ENCODE results near the gene ADAMTS14.

ADAMTS14 gene

GRCh38 chr10:70692043-70692603 is 19.8 kb downstream of the ADAMTS14 start:
- DNase-seq (ENCODE audit: low read depth): no peak

DNA sequence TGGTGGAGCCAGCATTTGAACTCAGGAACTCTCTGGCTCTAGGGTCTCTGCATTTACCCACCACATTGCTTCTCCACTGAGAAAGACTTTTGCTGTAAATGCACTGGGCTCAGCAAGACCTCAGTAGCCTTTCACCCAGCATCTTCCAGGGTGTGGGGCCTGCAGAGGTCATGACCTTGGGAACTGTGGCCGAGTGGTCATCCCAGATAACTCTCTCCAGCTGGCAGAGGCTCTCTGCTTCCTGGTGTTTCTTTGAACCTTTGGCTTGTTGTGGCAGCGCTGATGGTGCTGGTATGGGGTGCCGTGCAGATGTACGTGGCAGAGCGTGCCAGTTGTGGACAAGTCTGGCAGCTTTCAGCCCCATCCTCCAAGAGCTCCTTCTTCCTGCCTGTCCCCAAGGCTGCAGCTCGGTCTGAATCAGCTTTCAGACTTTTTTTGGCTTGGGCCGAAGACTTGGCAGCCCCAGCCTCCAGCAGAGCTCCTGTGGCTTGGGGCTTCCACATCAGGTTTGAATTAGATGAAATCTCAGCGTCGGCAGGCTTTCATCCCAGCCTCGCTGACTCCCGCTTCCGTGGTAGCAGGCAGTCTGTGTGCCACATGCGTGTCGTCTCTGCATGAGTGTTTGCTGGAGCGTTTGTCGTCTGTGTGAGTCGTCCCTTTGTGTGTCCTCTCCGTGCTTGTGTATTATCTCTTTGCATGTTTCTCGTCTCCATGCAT is 21.5 kb downstream of the ADAMTS14 start:
- DNase-seq (ENCODE audit: low read depth): peak; percentile 93

DNA sequence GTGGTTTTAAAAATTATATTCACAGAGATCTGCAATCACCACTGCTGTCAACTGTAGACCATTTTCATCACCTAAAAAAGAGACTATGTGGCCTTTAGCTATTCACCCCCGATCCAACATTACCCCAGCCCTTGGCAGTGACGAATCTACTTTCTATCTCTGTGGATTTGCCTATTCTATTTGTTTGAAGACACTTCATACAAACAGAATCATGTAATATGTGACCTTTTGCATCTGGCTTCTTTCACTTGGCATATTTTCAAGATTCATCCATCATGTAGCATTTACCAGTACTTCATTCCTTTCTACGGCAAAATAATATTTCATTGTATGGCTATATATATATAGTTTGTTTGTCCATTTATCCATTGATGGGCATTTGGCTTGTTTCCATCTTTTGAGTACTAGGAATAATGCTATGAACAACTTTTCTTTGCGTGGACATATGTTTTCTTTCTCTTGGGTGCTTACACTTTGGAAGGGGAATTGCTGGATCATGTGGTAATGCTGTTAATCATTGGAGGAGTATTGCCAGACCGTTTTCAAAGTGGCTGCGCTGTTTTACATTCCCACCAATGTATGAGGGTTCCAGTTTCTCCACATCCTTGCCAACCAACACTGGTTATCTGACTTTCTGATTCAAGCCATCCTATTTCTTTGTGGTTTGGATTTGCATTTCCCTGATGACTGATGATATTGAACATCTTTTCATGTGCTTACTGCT is 22.3 kb downstream of the ADAMTS14 start:
- peak; percentile 84 for DNase-seq (ENCODE audit: low read depth)

- no peak for DNase-seq (ENCODE audit: low read depth)
Measured at GRCh38 chr10:70695241-70696030, 23.1 kb downstream of the ADAMTS14 start.

DNA sequence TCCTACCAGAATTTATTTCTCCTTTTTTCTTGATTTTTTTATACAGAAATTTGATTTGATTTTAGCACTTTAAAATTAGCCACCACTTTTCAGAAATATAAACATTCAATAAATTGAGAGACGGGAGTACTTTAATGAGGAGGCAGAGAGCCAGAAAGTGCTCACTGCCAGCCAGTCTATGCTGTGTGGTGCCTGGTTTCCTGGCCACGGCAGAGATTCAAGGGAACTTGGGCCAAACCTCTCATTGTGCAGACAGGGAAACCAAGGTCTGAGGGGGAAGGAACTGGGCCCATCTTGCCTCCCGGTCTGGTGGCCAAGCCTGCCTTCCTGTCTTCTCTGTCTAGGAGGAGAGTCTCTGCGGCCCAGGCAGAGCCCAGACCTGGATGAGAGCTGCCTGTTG is 25.9 kb downstream of the ADAMTS14 start:
- DNase-seq (ENCODE audit: low read depth): no peak

- DNase-seq (ENCODE audit: low read depth): no peak
Measured at GRCh38 chr10:70699063-70699658, 26.9 kb downstream of the ADAMTS14 start.

DNA sequence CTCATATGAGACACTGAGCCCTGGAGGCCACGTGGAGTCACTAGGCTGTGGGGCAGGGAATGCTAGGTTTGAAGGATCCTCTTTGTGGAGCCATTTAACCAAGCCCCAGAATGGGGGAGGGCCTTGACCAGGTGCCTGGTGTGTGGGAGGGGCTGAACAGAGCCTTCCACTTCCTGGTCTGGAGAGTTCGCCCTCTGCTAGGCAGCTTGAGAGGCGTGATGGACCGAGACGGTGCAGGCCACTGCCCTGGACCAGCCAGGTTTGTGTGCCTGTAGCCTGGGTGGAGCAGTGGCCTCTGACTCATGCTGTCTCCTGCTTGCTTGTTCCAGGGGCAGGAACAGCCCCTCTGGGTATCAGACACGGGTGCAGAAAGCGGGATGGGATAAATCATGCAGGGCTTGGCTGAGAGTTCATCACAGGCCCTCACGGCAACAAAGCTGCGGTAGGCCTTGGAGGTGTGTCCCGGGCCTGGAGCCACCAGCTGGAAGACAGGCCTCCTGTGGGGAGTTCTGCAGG is 27.4 kb downstream of the ADAMTS14 start:
- DNase-seq (ENCODE audit: low read depth): no peak

- DNase-seq (ENCODE audit: low read depth): no peak
Measured at GRCh38 chr10:70702190-70702763, 30.0 kb downstream of the ADAMTS14 start.

GRCh38 chr10:70704211-70704610 is 31.9 kb downstream of the ADAMTS14 start:
- no peak for DNase-seq (ENCODE audit: low read depth)

GRCh38 chr10:70705121-70705861 is 33.0 kb downstream of the ADAMTS14 start:
- no peak for DNase-seq (ENCODE audit: low read depth)

- no peak for DNase-seq (ENCODE audit: low read depth)
Measured at GRCh38 chr10:70711177-70711576, 38.9 kb downstream of the ADAMTS14 start.

- no peak for DNase-seq (ENCODE audit: low read depth)
Measured at GRCh38 chr10:70711911-70712310, 39.6 kb downstream of the ADAMTS14 start.

GRCh38 chr10:70714245-70714644 is 41.9 kb downstream of the ADAMTS14 start:
- no peak for DNase-seq (ENCODE audit: low read depth)

DNA sequence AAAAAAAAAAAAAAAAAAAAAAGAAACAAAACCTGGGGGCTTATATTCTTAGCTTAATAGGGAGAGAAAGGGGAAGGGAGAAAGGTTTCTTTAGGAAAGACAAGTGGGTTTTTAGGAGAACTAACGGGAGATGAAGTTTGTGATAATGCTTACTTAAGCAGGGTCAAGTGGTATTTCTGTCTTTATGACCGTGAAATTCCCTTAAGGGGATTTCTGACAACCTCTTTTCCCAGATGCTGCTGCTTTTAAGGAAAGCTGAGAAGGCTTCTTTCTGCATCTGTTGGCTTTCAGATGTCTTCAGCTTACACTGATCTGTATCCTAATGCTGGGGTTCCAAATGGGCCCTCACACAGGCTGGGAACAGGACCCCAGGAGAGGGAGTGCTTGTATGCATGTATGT is 42.6 kb downstream of the ADAMTS14 start:
- DNase-seq (ENCODE audit: low read depth): no peak

DNA sequence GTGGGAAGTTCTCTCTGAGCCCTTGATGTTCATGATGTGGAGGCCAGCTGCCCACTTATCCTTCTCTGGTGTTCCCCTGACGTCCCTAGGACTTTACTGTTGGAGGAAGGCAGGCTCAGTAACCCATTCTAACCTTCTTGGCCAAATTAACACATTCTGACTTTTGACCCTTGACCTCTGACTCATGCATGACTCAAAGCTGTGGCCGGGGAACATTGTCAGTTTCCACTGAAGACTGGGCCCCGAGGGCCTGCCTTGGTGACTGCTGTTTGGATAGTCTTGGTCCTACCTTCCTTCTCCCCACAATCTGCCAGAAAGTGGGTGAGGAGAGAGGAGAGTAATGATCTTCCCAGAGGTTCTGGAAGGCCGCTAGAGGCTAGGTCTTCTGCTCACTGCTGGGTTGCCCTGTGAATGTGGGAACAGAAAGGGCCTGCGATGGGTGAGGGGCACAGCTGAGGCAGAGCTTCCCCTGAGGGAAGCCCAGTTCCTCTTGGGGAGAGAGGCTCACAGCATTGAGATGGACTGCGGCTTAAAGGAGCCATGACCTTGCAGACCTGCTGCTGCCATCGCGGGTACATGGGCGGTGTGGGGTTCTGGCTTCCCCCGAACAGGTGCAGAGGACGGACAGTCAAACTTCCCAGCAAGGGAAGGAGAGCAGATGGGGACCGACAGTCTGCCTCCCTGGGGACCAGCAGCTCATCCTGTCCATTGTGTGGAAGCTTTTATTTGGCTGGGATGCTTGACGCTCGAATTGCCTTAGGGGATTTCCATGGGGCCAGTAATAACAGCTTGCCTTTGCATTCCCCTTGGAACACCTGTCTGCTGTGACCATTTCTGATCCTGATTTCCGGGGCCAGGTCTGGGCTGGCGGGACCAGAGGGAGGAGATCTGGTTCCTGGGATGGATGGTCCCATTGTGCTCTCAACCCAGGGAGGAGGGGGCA is 43.8 kb downstream of the ADAMTS14 start:
- DNase-seq (ENCODE audit: low read depth): no peak

DNA sequence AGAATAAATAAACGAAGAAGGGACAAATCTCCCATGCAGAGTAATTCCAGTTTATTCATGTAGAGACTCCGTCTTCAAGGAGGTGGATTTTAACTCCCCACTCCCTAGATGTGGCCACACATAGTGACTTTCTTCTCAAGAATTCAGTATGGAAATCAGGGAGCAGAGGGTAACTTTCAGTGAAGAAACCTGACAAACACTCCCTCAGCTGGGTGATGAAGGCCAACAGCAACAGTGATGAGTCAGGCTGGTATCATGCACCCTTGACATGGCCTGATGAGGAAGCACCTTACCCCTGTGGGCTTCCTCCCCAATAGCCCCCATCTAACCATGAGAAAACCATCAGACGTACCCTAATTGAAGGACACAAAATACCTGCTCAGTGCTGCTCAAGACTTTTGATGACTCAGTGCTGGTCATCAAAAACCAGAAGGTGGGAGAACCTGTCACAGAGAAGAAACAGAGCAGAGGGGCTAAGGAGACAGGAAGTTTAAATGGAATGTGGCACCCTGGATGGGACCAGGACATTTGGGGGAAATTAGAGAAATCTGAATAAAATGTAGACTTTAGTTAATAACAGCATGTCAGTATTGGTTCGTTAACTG is 50.6 kb downstream of the ADAMTS14 start:
- DNase-seq (ENCODE audit: low read depth): peak; percentile 37

DNA sequence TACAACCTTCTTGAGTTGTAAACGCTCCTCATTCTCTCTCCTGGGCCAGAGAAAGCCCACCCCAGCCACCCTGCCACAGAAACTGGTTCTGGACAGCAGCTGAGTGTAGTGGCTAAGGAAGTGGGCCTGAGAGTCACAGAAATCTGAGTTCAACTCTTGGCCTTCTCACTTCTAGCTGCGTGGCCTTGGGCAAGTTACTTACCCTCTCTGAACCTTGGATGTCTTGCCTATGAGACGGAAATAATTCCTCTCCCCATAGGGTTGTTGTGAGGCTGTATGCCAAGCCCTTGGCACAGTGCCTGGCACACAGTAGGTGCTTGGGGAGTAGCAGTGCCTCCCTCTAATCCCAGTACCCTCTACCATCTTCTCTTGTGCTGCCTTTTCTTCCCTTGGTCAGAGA is 51.5 kb downstream of the ADAMTS14 start:
- no peak for DNase-seq (ENCODE audit: low read depth)

DNA sequence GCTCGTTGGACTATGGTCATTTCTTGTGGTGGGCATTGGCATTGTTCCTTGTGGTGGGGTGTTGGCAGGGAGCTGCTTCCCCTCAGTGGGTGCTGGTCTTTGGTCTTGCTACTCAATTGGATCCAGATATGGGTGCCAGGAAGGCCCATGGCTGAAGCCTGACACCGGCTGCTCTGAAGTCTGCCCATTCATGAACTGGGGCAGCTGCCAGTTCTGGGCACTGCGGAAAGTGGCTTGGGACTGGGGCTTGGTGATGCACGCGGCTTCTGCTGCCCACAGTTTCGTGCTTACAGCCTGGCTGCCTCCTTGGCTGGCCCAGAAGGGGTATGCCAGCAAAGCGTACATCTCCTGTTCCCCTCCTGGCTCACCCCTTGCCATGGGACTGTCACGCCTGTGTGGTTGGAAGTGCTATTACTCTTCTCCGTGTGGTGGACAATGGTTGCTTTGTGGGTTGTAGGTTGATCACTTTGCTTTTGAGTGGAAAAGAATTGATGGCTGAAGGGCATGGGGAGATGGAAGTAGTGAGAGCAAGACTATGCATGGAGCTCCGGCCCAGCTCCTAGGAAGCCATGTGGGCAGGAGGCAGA is 54.7 kb downstream of the ADAMTS14 start:
- DNase-seq (ENCODE audit: low read depth): no peak

GRCh38 chr10:70728328-70728727 is 56.0 kb downstream of the ADAMTS14 start:
- no peak for DNase-seq (ENCODE audit: low read depth)
